DMS114 treated with DMSO at 0.1 percent for 48 hours (cell line): ENCODE results near the gene PAGE2B.
"Not testable (repeated sequence)": the region's sequence is repeated elsewhere in the genome, so short reads cannot be mapped to it uniquely, and the experiment has no call there.

Experiments used
- DNase-seq: peaks from one replicate; lab custom pipeline; 2025; ENCODE audit not compliant: unreplicated experiment; lab: John Stamatoyannopoulos, UW

Gene PAGE2B

GRCh38 chrX:55074851-55075467, at the start of gene PAGE2B:
PAGE2B (plus strand) TSS chrX:55075030; CDS start chrX:55076042, 1,012 bp downstream.
- no peak for DNase-seq

DNA sequence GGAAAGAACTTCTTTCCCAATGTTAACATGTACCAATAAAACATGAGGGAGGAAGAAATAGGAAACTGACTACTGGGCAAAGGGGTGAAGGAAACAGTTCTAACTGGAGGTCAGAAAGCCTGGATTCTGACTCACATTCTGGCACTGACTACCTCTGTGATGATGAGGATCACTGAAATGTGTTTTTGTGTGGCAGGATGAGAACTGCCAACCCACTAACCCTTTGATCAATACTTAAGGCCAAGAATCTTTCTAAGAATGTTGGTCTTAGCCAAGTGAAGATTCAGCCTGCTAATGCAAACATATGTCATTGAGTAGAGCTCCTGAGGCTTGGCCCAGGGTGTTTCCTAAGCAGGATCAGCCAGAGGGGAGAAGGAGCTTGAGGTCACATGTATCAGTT, 48.7 kb upstream of the PAGE2B start:
- DNase-seq, result no peak

DNA sequence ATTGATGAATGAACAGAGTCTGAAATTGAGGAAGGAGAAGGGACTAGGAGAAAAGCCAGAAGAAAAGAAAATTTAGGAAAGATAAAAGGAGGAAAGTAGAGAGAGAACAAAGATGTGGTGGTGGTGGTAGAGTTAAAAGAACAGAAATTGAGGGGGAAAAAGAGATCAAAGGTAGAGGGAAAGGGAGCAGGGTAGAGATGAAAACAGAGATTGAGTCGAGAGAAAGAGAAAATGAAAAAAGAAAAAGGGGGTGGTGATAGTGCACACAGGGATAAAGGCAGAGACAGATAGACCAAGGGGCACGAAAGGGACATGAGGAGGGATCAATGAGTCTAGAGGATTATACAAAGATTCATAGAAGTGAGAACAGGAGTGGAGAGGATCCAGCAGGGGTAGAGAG, 48.0 kb upstream of the PAGE2B start:
- no peak for DNase-seq

DNA sequence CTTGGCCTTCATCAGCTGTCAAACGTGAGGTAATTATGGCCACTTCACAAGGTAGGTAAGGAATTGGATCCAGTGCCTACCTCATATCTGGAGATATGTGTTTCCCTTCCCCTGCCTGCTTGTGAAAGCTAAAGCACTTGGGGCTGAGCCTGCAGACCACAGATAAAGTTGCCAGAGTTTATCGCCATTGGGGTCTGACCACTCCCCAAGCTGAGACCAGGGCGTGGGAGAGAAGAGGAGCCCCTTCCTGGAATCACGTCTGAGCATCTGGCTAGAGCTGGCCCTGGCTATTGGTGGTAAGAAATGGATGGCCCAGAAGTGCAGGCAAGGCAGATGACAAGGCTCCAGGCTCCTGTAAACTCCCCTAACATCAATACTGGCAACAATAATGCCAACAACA, 46.8 kb upstream of the PAGE2B start:
- DNase-seq, result no peak

DNA sequence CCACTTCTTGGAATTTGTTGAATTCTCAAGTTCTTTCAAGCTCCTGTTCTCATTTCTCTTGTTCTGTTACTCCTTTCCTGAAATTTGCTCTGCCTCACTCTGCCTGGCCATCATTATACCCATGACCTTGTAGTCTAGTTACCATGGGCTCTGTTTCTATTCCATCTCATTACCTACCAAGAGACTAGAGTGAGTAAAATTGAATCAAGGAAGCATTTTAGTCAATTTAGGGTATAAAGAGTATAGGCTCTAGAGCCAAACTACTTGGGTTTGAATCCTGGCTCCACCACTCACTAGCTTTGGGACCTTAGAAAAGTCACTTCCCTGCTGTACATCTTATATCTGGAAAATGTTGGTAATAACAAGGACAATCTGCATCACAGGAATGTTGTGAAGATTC, 46.2 kb upstream of the PAGE2B start:
- DNase-seq, result no peak

GRCh38 chrX:55029291-55029690, 45.5 kb upstream of the PAGE2B start:
- no peak for DNase-seq

DNA sequence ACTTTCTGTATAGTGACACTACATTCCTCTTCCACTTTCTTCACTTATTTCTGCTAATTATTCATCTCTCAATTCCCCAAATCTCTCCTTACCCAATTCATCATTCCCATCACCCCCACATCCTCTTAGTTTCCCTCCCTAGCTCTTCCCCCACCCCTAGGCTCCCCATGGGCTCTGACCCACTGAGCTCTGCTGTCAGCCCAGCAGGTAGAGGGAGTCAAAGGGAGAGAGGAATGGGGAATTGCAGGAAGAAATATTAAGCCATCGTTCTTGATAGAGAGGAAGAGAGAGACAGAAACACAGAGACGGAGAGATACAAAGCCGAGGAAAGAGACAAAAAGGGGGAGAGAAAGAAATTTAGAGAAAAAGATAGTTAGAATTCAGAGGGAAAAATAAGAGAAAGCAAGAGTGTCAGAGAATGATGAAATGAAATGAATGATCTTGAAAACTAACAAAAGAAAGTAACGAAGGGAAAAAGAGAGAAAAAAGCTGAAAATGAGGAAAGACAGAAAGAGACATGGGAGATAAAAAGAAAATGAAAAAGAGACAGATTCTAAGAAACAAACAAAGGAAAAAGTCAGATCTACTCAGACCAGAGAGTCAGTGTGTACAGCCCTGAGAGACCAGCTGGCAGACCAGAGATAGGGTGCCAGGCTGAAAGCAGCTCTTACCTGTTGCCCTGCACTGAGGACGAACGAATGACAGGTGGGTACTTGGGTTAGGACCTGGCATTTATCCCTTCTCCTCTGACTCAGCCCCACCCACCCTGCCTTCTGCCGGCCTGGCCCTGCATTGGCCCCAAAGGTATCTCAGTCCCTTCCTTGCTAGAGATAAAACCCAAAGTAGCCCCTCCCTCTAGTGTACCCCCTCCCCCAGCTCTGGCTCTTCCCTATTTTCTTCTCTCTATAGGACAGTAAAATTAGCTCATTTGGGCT, 44.3 kb upstream of the PAGE2B start, which contains the start of gene ALAS2:
TSS of gene ALAS2 (minus strand) at position 707 of the 935 bp plus-strand sequence. CDS start 4,977 bp downstream, outside the sequence.
- DNase-seq, result no peak

GRCh38 chrX:55033429-55033828, 41.4 kb upstream of the PAGE2B start:
- DNase-seq, result no peak

DNA sequence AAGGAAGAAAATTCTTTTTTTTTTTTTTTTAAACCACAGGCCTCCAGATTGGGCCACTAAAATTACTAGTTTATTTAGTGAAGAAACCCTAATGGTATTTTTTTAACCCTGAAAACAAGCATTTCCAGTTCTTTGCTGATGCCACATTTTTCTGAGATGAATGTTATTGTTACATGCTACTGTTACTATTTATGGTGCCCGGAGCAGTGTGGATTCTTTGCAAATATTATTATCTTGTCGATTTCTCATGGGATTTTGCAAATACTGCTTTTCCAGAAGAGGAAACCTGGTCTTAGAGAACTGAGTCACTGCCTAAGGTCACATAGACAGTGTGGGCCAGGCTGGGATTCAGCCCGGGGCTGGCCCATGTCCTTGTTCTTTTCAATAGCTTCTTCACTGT, 35.4 kb upstream of the PAGE2B start:
- no peak for DNase-seq

DNA sequence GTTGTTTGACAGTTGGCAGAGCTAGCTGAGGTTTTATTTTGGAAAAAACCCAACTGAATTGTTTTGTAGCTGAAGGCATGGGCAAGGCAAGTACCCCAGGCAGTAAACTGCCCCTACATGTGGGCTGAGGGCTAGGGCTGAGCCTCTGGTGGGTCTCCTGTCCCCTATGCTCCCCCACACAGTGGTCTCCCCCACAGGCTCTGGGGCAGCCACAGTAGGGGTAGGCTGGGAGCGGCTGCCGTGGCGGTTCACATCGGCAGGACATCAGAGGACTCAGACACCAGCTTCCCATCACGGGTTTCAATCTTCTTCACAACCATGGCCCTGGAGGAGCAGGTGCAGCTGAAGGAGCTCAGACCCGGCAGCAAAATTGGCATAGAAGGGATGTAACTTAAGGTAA, 33.3 kb upstream of the PAGE2B start:
- DNase-seq, result no peak

GRCh38 chrX:55050599-55050998, 24.2 kb upstream of the PAGE2B start:
- not testable (repeated sequence) for DNase-seq

DNA sequence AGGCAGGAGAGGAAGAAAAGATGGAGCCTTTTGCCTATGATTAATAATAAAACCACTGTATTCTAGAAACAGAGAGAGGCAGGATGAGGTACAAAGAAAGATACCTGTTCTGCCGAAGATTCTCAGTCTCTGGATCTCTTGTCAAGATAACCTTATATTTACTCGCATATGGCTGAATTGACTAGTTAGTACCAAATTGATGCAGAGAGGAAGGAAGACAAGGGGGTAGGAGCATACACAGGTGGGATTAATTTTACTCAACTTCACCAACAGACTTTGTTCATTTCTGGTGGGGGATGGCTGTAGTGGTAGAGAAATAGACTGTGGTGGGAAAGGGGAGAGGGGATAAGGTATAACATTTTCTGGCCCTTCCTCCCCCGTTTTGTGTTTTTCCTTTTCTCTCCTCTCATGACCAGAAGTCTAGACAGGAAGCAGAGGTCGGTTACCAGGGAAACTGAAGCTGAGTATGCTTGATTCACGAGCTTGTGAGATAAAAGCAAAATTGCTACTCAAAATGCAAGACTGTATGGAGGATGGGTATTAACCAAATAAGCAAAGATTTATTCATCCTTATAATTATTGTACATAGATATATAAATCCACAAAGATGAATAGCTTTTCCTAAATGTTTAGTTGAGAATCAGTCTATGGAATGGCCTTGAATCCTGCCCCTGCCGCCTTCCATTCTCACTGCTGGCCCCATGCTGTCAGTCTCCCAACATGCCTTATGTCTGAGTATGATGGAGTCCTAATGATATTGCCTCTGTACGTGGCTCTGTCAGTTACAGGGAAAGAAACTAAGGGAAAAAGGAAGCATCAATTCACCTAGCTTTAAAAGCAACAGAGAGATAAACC, 17.8 kb upstream of the PAGE2B start:
- DNase-seq, result no peak

DNA sequence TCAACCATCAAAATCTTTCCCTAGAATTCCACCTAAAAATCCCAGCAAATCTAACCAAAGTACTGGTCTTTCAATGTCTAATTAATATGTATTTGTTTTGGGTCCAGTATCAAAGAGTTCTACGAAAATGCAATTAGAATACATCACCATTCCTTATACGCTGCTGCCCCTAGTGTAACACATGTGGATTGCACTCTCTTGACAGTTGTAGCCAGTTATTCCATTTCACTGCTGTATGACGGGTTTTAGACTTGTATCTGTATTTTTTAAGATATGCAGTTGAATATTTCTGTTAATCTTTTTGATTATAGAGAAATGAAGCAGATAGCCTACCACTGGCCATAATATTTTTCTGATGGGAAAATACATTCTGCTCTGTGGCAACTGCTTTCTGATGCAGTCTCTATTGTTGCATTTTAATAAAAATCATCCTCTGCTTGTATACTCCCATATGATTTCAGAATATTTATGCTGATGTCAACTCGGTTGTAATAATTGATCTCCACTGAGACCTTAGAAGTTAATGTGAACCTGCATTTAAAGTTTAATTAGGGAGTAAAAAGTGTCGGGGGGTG, 17.1 kb upstream of the PAGE2B start:
- DNase-seq, result peak; percentile 26

GRCh38 chrX:55067180-55067579, 7.7 kb upstream of the PAGE2B start:
- not testable (repeated sequence) for DNase-seq

DNA sequence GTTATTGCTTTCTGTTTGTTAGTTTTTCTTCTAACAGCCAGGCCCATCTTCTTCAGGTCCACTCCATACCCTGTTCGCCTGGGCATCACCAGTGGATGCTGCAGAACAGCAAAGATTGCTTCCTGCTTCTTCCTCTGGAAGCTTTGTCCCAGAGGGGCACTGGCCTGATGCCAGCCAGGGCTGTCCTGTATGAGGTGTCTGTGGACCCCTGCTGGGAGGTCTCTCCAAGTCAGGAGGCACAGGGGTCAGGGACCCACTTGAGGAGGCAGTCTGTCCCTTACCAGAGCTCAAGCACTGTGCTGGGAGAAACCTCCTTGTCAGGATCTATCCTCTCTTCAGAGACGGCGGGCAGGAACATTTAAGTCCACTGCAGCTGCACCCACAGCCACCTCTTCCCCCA, 2.5 kb upstream of the PAGE2B start:
- DNase-seq, result no peak

DNA sequence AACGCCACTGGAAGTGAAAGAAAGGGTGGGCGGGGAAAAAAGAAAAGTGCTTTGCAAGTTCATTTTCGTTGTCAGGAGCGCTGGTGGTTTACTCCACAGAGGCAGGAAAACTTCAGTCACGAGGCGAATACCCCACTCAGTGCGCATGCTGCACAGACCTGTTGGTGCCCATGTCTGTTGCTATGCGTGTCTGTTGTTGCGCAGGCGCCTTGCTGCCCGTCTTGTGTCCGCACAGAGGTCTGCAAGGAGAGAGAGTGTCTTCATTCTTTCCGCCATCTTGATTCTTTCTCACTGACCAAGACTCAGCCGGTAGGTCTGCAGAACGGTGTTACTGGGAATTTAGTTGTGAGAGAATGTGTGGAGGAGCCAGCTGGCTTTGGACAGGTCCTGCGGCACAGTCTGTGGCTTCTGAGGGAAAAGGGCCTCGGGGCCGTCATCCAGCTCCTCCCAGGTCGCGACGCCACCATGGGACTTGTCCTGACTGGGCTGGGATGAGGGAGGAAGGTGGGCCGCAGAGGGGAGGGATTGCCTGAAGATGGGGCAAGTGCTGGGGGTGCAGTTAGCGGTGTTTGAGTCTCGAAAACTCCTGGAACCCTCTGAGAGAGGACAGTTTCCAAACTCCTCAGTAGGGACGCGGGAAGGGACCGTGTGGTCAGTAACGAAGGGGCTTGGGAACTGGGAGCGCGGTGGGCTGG, 14.1 kb downstream of the PAGE2B start, which contains the start of gene PAGE2:
TSS of gene PAGE2 (plus strand) at position 224 of the 695 bp plus-strand sequence. CDS start 1,003 bp downstream, outside the sequence.
- DNase-seq, result no peak

- DNase-seq, result no peak
Measured at GRCh38 chrX:55098691-55099090, 23.9 kb downstream of the PAGE2B start.

GRCh38 chrX:55099162-55099561, 24.3 kb downstream of the PAGE2B start:
- no peak for DNase-seq

GRCh38 chrX:55102754-55103153, 27.9 kb downstream of the PAGE2B start:
- DNase-seq, result no peak

- DNase-seq, result no peak
Measured at GRCh38 chrX:55107262-55107661, 32.4 kb downstream of the PAGE2B start.
